Measurements from ENCODE around the gene SEPTIN10. TPM values are rescaled to one million over a fixed set of nuclear protein-coding genes. Genes with fewer than 3 reads are reported as not detected.
"Not testable (repeated sequence)": the region's sequence is repeated elsewhere in the genome, so short reads cannot be mapped to it uniquely, and the experiment has no call there.

The SEPTIN10 gene
- total and polyA plus RNA-seq, 4 experiments from 2014 or later, result 2.5 to 5.7 (median 4.2) TPM

GRCh38 chr2:109649736-109650695, 36.2 kb upstream of the SEPTIN10 start:
- Histone ChIP-seq H3K4me1 (ENCODE audit: insufficient read depth, low read length) (no peaks in the 10 kb centered on the region), H3K27me3 (ENCODE audit: insufficient read depth, low read length) (no peaks in the 10 kb centered on the region), H3K36me3 (ENCODE audit: insufficient read depth, low read length) (no peaks in the 10 kb centered on the region), H3K4me3 (ENCODE audit: low read length in 2 of 2) (no peak overlapping the region), H3K9me3 (ENCODE audit: control insufficient read depth in 1 of 2, low read length in 2 of 2) (no peaks in the 10 kb centered on the region), H3K27ac (ENCODE audit: low read depth, low read length) (no peak overlapping the region)
- Mint-ChIP-seq H3K9me3 (peaks cover 0 to 2% (median 0%) of the 10 kb centered on the region in 8 donors), H3K4me3 (no peak overlapping the region), H3K27ac (no peak overlapping the region), H3K36me3 (no peaks in the 10 kb centered on the region), H3K27me3 (peaks cover 9 to 14% of the 10 kb centered on the region in 2 donors), H3K4me1 (no peaks in the 10 kb centered on the region)
- DNase-seq, result no peak
- ChIA-PET POLR2A (ENCODE audit: partially characterized antibody) (no interaction called here), CTCF (ENCODE audit: partially characterized antibody) (no interaction called here)
- intact Hi-C loops (cut with micrococcal nuclease), result no loop called here

GRCh38 chr2:109648041-109648527, 34.3 kb upstream of the SEPTIN10 start:
- Histone ChIP-seq H3K27ac (ENCODE audit: low read depth, low read length) (no peak overlapping the region), H3K27me3 (ENCODE audit: insufficient read depth, low read length) (no peaks in the 10 kb centered on the region), H3K36me3 (ENCODE audit: insufficient read depth, low read length) (no peaks in the 10 kb centered on the region), H3K4me1 (ENCODE audit: insufficient read depth, low read length) (no peaks in the 10 kb centered on the region), H3K4me3 (ENCODE audit: low read length in 2 of 2) (no peak overlapping the region), H3K9me3 (ENCODE audit: control insufficient read depth in 1 of 2, low read length in 2 of 2) (no peaks in the 10 kb centered on the region)
- H3K27ac Mint-ChIP-seq, result no peak overlapping the region
- intact Hi-C loops (cut with micrococcal nuclease), result no loop called here
- POLR2A ChIA-PET (ENCODE audit: partially characterized antibody), result no interaction called here
- peaks cover 3 to 12% of the 10 kb centered on the region in 2 donors for H3K27me3 Mint-ChIP-seq
- no peak for DNase-seq
- H3K4me1 Mint-ChIP-seq, result peaks cover 0 to 7% (median under 1%) of the 10 kb centered on the region in 4 donors
- H3K36me3 Mint-ChIP-seq, result no peaks in the 10 kb centered on the region
- H3K9me3 Mint-ChIP-seq, result peaks cover 0 to 2% (median 0%) of the 10 kb centered on the region in 8 donors
- H3K4me3 Mint-ChIP-seq, result no peak overlapping the region
- CTCF ChIA-PET (ENCODE audit: partially characterized antibody), result no interaction called here

DNA sequence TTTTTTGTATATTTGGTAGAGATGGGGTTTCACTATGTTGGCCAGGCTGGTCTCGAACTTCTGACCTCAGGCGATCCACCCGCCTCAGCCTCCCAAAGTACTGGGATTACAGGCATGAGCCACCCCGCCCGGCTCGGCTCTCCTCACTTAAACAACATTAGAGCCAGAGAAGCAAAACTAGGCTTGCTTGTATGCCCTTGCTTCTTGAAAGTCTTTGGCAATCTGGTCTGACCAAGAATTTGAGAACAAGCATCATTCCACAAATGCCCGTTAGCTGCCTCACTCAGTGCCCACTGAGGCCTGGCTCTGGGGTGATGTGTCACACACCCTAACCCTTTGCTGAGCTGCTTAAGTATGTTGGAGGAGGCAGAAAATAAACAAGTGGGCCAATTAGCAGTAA, 33.9 kb upstream of the SEPTIN10 start:
- Histone ChIP-seq H3K27ac (ENCODE audit: low read depth, low read length) (no peak overlapping the region), H3K9me3 (ENCODE audit: control insufficient read depth in 1 of 2, low read length in 2 of 2) (no peaks in the 10 kb centered on the region), H3K27me3 (ENCODE audit: insufficient read depth, low read length) (no peaks in the 10 kb centered on the region), H3K4me3 (ENCODE audit: low read length in 2 of 2) (no peak overlapping the region), H3K4me1 (ENCODE audit: insufficient read depth, low read length) (no peaks in the 10 kb centered on the region), H3K36me3 (ENCODE audit: insufficient read depth, low read length) (no peaks in the 10 kb centered on the region)
- Mint-ChIP-seq H3K4me3 (no peak overlapping the region), H3K36me3 (no peaks in the 10 kb centered on the region), H3K9me3 (peaks cover 0 to 2% (median 0%) of the 10 kb centered on the region in 8 donors), H3K27me3 (peaks cover 3 to 9% of the 10 kb centered on the region in 2 donors), H3K27ac (no peak overlapping the region), H3K4me1 (peaks cover 0 to 7% (median under 1%) of the 10 kb centered on the region in 4 donors)
- intact Hi-C loops (cut with micrococcal nuclease), result no loop called here
- ChIA-PET POLR2A (ENCODE audit: partially characterized antibody) (no interaction called here), CTCF (ENCODE audit: partially characterized antibody) (no interaction called here)
- no peak for DNase-seq

DNA sequence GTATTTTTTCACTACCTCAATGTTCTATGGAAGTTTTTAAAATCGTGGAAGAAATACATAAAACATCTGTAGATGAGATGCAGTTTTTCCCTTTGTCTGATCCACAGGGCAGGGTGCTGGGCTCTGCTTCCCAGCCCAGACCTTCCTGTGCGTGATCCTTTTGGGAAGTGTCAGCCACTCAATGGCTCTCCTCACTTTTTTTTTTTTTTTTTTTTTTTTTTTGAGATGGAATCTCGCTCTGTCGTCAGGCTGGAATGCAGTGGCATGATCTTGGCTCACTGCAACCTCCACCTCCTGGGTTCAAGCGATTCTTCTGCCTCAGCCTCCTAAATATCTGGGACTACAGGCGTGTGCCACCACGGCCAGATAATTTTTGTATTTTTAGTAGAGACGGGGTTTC, 33.2 kb upstream of the SEPTIN10 start:
- no peaks in the 10 kb centered on the region for H3K36me3 Mint-ChIP-seq
- POLR2A ChIA-PET (ENCODE audit: partially characterized antibody), result no interaction called here
- intact Hi-C loops (cut with micrococcal nuclease), result no loop called here

DNA sequence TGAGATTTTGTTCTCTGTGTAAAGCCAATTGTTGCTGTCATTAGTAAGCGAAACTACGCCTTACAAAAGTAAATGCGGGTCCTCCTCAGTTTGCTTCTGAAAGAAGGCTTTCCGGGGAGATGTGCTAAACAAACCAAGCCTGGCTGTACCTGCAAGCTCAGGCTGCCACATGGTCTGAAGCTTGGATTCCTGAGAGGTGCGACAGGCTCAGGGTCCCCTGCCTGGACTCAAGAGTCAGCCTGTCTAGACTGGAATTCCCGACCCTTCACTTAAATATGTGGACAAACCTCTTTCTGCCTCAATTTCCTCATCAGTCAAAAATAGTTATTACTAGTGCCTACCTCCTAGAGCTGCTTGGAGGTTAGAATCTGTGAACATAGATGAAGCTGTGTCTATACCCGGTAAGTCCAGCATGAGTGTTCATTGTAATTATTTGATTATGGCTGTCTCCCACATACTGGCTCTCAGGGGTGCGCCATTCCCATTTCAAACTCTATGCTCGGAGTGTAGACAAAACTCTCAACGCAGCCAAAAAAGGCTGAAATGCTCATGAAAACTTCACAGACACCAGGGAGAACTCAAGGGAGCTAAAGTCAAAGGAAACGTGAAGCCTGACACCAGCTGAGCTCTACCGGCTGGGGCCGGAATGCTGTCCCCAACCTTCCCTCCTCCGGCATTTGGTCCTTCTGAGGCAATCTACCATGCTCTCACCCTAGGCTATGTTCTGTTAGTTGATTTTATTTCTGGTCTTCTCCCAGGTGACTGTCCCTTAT, 31.8 kb upstream of the SEPTIN10 start:
- Histone ChIP-seq H3K36me3 (ENCODE audit: insufficient read depth, low read length) (no peaks in the 10 kb centered on the region), H3K27me3 (ENCODE audit: insufficient read depth, low read length) (no peaks in the 10 kb centered on the region), H3K4me3 (ENCODE audit: low read length in 2 of 2) (no peak overlapping the region), H3K9me3 (ENCODE audit: control insufficient read depth in 1 of 2, low read length in 2 of 2) (no peaks in the 10 kb centered on the region), H3K4me1 (ENCODE audit: insufficient read depth, low read length) (no peaks in the 10 kb centered on the region), H3K27ac (ENCODE audit: low read depth, low read length) (no peak overlapping the region)
- Mint-ChIP-seq H3K36me3 (no peaks in the 10 kb centered on the region), H3K4me1 (peaks cover 0 to 7% (median under 1%) of the 10 kb centered on the region in 4 donors), H3K4me3 (no peak overlapping the region), H3K9me3 (peaks cover 0 to 2% (median 0%) of the 10 kb centered on the region in 8 donors), H3K27ac (no peak overlapping the region), H3K27me3 (peaks cover 0 to 2% of the 10 kb centered on the region in 2 donors)
- ChIA-PET CTCF (ENCODE audit: partially characterized antibody) (no interaction called here), POLR2A (ENCODE audit: partially characterized antibody) (no interaction called here)
- intact Hi-C loops (cut with micrococcal nuclease), result no loop called here
- no peak for DNase-seq

More for the DNA sequence above, 33.2 kb upstream of the SEPTIN10 start:
- Histone ChIP-seq H3K4me3 (ENCODE audit: low read length in 2 of 2) (no peak overlapping the region), H3K4me1 (ENCODE audit: insufficient read depth, low read length) (no peaks in the 10 kb centered on the region), H3K27me3 (ENCODE audit: insufficient read depth, low read length) (no peaks in the 10 kb centered on the region), H3K36me3 (ENCODE audit: insufficient read depth, low read length) (no peaks in the 10 kb centered on the region), H3K27ac (ENCODE audit: low read depth, low read length) (no peak overlapping the region), H3K9me3 (ENCODE audit: control insufficient read depth in 1 of 2, low read length in 2 of 2) (no peaks in the 10 kb centered on the region)
- Mint-ChIP-seq H3K4me1 (peaks cover 0 to 7% (median under 1%) of the 10 kb centered on the region in 4 donors), H3K27ac (no peak overlapping the region), H3K27me3 (peaks cover 3 to 8% of the 10 kb centered on the region in 2 donors), H3K9me3 (peaks cover 0 to 2% (median 0%) of the 10 kb centered on the region in 8 donors), H3K4me3 (no peak overlapping the region)
- no peak for DNase-seq
- CTCF ChIA-PET (ENCODE audit: partially characterized antibody), result no interaction called here

DNA sequence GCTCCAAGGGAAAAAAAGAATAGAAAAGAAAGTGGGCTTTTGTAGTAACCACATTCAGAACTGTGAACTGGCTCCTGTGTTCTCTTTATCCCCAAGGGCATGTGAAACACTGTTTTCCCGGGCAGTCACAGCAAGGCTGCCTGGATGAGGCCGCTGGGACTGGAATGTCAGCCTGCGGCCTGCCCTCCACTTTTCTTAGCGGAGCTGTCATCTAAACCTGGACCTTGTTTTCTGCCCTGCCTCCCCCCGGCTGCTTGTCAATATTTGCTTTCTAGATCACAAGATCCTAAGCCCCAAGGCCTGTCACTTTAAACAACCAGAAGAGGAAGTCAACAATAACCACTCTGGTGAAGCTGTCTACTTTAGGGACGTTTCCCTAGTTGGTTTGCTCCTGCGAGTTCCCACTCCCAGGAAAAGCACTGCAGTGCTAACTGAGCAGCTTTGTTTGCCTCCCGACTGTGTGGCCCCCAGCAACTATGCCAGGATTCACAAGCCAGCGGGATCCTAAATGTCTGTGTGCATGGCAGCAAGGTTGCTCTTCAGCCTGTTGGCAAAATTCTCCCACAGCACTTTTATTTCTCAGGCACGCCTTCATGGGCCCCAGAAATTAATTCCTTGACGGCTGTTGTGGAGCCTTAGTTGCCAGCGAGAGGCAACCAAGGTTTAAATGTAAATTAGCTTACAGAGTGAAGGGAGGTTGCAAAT, 31.0 kb upstream of the SEPTIN10 start:
- H3K9me3 Mint-ChIP-seq, result no peaks in the 10 kb centered on the region
- ChIA-PET POLR2A (ENCODE audit: partially characterized antibody) (no interaction called here), CTCF (ENCODE audit: partially characterized antibody) (no interaction called here)
- peak overlapping the region in 1 of 7 donors; percentile 7 for H3K27ac Mint-ChIP-seq
- no peak overlapping the region for H3K4me3 Mint-ChIP-seq
- H3K27ac ChIP-seq (ENCODE audit: low read depth, low read length), result no peak overlapping the region
- peaks cover 0 to 7% (median under 1%) of the 10 kb centered on the region in 4 donors for H3K4me1 Mint-ChIP-seq
- H3K9me3 ChIP-seq (ENCODE audit: control insufficient read depth in 1 of 2, low read length in 2 of 2), result no peaks in the 10 kb centered on the region
- peaks cover 0 to 1% of the 10 kb centered on the region in 2 donors for H3K27me3 Mint-ChIP-seq
- H3K27me3 ChIP-seq (ENCODE audit: insufficient read depth, low read length), result no peaks in the 10 kb centered on the region
- DNase-seq, result no peak
- no peak overlapping the region for H3K4me3 ChIP-seq (ENCODE audit: low read length in 2 of 2)
- intact Hi-C loops (cut with micrococcal nuclease), result no loop called here
- no peaks in the 10 kb centered on the region for H3K36me3 ChIP-seq (ENCODE audit: insufficient read depth, low read length)
- no peaks in the 10 kb centered on the region for H3K4me1 ChIP-seq (ENCODE audit: insufficient read depth, low read length)
- H3K36me3 Mint-ChIP-seq, result no peaks in the 10 kb centered on the region

- H3K27me3 Mint-ChIP-seq; H3K4me3 Mint-ChIP-seq; H3K9me3 Mint-ChIP-seq; DNase-seq; H3K27ac Mint-ChIP-seq; H3K27me3 ChIP-seq (ENCODE audit: insufficient read depth, low read length); H3K36me3 ChIP-seq (ENCODE audit: insufficient read depth, low read length); CTCF ChIA-PET (ENCODE audit: partially characterized antibody); H3K9me3 ChIP-seq (ENCODE audit: control insufficient read depth in 1 of 2, low read length in 2 of 2); H3K4me1 ChIP-seq (ENCODE audit: insufficient read depth, low read length); H3K36me3 Mint-ChIP-seq; intact Hi-C loops (cut with micrococcal nuclease); H3K4me3 ChIP-seq (ENCODE audit: low read length in 2 of 2); POLR2A ChIA-PET (ENCODE audit: partially characterized antibody); H3K27ac ChIP-seq (ENCODE audit: low read depth, low read length): not testable (repeated sequence)
- H3K4me1 Mint-ChIP-seq, result peaks cover 5 to 17% (median 7%) of the 10 kb centered on the region in 4 donors
These were observed 26.2 kb upstream of the SEPTIN10 start for GRCh38 chr2:109640000-109640399.
